Kidney glomerular epithelial cell (primary cell): Measurements from ENCODE around the gene PDIA4.
"Not testable (repeated sequence)": the region's sequence is repeated elsewhere in the genome, so short reads cannot be mapped to it uniquely, and the experiment has no call there.

Experiments used
- DNase-seq: peaks from one replicate; lab custom pipeline; 2025; lab: John Stamatoyannopoulos, UW

Gene PDIA4

DNA sequence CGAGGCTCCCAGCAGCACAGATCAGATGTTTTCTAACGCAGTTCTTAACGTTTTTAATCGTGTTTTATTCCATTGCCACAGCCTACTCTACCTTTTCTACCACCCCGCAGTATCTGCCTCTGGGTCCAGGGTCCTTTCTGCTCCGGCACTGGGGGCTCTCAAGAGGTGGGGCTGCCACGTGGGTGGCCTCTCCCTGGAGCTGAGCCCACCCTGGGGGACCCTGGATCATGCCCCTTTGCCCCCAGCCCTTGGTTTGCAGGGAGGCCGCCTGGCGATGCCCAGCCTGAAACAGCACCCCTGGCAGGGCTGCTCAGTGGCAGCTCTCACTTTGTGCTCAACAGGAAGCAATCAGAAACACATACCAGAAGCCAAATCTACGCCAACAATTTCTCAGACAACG is 25.3 kb downstream of the PDIA4 start:
- DNase-seq, result no peak

DNA sequence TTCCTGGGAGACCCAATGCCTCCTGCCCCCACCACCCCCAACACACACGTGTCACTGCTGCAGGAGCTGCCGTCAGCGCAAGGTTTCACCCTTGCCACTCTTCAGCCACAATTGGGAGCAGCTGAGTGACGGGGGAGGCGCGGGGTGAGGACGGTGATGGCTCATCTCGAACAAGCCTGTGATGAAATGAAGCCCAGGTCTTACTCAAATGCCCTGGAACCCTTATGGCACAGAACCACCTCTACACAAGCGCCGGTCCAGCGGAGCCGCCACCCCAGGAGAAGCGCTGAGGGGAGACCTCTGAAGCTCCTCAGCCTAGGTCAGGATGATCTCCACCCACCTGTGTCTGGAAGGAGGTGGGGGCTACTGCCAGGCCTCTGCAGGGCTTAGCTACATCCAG is 25.7 kb downstream of the PDIA4 start:
- no peak for DNase-seq

GRCh38 chr7:149001427-149002068 is 26.8 kb downstream of the PDIA4 start:
- DNase-seq, result no peak

- no peak for DNase-seq
Measured at GRCh38 chr7:149000961-149001360, 27.3 kb downstream of the PDIA4 start.

DNA sequence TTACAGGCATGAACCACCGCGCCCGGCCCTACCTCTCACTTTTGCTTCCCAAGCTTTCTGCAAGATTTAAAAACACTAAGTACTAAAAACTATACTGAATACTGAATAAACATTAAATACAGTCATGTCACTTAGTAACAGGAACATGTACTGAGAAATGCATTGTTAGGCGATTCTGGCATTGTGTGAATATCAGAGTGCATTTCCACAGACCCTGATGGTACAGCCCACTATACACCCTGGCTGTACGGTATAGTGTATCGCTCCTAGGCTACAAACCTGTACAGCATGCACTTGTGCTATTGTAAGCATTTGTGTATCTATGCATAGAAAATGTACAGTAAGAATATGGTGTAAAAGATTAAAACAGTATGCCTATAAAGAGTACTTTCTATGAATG is 29.1 kb downstream of the PDIA4 start:
- DNase-seq, result no peak

DNA sequence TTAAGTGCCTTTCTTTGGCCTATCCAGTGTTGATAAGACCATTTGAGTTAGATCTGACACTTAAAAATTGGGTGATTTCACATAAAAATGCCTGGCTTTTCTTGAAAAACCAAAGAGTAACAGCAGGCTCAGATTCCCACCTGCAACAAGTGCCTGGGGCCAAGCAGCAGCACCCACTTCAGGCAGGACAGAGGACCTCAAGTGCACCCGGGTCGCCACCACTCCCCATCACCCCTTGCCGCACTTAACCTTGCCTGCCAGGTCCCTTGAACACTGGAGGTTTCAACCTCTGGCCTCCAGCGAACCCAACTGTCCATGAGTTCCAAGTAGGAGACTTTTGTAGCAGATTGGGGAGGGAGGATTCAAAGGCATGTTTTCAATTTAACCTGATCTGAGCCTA is 30.8 kb downstream of the PDIA4 start:
- no peak for DNase-seq

DNA sequence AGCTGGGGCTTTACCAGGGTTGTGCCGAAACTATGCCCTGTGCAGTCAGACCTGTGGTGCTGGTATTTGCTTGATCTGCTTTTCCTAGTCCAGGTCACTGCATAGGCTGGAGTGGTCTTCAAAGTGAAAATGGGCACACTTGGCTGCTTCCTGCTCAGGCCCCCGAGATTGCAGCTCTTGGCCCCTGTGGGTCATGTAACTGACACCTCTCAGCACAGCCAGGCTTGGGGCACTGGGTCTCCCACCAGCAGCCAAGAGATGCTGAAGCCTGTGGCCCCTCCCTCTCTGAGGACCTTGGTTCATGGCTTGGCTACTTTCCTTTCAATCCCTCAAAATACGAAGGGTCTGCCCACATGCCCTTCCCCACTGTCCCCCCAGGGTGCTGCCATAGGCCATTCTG is 33.7 kb downstream of the PDIA4 start:
- DNase-seq, result no peak

- no peak for DNase-seq
Measured at GRCh38 chr7:148993193-148993592, 35.1 kb downstream of the PDIA4 start.

DNA sequence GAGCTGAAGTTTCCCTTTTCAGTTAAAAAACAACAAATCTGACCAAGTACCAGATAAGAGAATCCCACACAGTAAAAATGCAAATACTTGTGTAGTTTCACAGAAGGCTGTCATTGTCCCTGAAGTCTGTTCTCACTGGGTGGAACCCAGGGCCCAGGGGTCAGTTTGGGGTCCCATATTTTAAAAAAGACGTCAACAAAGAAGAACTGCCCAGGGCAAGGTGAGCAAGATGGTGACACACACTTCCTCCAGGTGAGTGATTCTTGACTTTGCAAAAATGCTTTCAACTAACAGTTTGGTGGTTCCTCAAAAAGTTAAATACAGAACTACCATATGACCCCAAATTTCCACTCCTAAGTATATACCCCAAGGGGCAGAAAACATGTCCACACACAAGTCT is 36.8 kb downstream of the PDIA4 start:
- no peak for DNase-seq

- peak; percentile 47 for DNase-seq
Measured at GRCh38 chr7:148987751-148988512, 40.4 kb downstream of the PDIA4 start.

GRCh38 chr7:148987010-148987750 is 41.1 kb downstream of the PDIA4 start:
- peak; percentile 91 for DNase-seq

DNA sequence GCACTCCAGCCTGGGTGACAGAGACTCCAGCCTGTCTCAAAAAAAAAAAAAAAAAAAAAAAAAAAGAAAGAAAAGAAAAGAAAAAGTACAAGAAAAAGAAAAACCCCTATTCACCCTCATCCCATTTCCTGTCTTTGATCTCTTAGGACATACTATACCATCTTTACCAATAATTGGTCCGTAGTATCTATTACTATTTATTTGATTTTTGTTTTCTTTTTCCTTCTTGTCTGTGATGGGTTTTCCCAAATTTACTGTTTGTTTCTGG is 41.6 kb downstream of the PDIA4 start:
- DNase-seq, result no peak

DNA sequence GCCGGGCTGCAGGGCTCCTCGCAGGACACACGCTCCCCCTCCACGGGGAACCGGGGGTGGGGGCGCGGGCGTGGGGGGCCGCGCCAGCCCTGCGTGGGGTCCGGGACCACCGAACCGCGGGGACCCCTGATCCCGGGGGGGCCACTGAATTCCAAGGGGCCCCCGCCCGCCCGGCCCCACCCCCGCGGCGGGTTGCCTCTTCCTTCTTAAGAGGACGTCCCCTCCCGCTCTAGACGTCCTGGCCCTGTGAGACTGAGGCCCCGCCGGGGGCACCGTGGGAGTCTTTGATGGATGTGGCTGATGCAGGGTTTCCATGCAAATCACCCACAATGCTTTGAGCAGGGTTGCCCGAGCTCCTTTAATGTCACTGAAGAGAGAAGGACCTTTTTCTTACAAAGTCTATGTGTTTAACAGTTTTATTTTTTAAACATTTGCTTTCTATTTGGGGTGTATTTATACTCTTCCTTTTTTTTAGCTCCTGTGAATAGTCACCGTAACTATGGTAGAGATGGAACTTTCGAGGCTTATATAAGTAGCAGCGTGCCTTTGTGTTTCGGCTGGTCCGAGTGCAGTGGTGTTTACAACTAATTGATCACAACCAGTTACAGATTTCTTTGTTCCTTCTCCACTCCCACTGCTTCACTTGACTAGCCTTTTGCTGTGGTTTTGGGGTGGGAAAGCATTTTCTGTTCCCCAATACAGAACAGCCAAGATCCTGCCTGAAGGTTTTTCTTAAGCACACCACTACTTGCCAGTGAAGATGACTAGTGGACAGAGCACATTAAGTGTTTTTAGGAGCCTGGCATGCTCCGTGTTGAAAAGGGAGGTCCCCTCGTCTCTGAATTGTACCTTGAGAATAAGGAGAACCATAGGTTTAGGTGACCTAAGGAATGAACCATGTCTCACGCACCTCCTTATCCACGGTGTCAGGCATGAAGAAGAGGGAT is 44.8 kb downstream of the PDIA4 start:
- peak; percentile 74 for DNase-seq

GRCh38 chr7:148982654-148983199 is 45.6 kb downstream of the PDIA4 start:
- DNase-seq, result peak; percentile 6

DNA sequence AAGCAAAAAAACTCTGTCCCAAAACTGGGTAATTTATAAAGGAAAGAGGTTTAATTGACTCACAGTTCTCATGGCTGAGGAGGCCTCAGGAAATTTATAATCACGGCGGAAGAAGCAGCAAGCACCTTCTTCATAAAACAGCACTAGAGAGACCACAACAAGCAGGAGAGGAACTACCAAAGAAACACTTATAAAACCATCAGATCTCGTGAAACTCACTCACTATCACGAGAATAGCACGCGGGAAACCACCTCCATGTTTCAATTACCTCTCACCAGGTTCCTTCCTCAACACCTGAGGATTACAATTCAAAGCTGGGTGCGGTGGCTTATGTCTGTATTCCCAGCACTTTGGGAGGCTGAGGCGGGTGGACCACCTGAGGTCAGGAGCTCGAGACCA is 48.5 kb downstream of the PDIA4 start:
- no peak for DNase-seq

DNA sequence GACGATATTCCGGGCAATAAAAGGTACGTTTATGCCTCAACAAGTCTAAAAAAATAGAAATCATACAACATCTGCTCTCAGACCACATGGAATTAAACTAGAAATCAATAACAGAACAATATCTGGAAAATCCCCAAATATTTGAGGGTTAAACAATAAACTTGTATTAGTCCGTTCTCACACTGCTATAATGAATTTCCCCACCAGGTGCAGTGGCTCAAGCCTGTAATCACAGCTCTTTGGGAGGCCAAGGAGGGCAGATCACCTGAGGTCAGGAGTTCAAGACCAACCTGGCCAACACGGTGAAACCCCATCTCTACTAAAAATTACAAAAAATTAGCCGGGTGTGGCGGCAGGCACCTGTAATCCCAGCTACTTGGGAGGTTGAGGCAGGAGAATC is 49.2 kb downstream of the PDIA4 start:
- not testable (repeated sequence) for DNase-seq

DNA sequence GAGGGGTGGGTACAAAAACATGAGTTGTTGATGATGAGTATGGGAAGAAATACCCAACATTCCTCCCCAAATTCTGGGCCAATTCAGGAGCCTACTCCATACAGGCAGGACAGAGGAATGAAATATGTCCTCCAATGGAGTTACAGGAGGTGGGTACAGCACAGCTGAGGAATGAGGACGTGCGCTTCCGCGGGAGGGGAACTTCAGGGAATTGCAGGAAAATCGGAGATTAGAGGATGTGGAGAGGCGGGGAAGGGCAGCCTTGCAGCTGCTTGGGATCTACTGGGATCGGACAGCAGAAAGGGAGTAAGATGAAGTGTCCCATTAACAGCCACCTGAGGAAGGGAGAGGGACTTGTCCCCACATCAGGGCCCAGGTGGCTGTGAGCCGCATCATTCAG is 50.2 kb downstream of the PDIA4 start:
- no peak for DNase-seq

DNA sequence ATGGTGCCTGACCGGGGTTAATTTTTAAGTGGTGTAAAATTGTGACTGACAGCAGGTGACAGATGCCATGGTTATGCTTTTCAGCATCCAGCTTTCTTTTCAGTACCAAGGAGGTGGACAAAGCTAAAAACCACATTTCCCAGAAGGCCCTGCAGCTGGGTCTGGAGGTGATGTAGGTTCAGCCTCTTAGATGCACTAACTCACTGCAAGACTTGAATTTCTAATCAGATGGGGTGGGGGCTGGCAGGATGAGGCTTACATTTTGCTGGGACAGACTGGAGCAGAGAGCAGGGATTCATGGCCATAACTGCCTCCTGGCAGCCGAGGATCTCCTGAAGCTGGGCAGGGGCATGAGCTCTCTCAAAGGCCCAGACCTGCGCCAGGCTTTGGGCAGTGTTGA is 52.4 kb downstream of the PDIA4 start:
- no peak for DNase-seq

DNA sequence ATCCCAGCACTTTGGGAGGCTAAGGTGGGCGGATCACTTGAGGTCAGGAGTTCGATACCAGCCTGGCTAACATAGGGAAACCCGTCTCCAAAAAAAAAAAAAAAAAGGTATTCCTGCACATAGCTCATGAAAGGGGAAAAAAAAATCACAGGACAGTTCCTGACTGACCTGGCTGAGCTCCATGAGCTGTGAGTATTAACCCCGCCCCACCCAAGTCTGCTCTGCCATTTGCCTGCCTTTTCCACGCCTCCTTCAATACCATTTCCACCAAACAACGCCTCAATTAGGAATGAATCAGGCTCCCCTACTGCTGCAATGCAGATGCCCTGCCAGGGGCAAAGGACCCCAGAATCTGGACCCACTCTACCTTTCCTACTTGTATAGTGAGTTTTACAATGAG is 55.0 kb downstream of the PDIA4 start:
- DNase-seq, result no peak

GRCh38 chr7:148972375-148972774 is 55.9 kb downstream of the PDIA4 start:
- no peak for DNase-seq

- no peak for DNase-seq
Measured at GRCh38 chr7:148967602-148968001, 60.7 kb downstream of the PDIA4 start.

DNA sequence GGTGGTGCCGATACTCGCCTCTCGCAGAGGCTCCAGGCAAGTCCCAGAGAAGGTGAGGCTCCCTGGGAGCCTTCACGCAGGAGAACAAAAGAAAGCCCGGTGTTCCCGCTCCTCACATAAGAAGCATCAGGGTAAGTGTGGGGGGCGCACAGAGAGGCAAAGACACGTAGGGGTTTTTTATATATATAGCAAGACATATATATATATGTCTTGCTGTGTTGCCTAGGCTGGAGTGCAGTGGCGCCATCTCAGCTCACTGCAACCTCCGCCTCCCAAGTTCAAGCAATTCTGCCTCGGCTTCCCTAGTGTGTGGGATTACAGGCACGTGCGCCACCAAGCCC is 61.3 kb downstream of the PDIA4 start:
- no peak for DNase-seq
